ENCODE data around the gene PTPRM. TPM values are rescaled to one million over a fixed set of nuclear protein-coding genes. Genes with fewer than 3 reads are reported as not detected.

The PTPRM gene
- total RNA-seq, 1 experiment from 2014 or later, result 37.3 TPM

- no peak for DNase-seq (ENCODE audit: low spot score)
Measured at GRCh38 chr18:8231316-8231715, 664.2 kb downstream of the PTPRM start.

DNA sequence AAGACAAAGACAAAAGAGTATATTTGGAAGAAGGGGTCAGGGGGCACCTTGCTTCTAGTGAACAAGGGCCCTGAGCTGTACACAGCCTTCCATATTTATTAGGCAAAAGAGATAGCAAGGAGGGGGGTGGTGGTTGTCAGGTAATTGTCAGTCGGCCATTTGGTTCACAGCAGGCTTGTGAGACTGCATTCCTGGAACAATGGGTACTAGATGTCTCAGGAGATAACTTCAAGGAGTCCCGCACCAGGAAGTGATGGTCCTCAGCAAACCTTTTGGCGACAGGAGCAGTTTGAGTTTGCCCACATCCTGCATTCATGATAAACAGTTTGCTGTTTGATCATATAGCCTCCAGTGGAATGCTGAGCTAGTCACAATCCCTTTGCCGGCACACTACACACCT lies 665.7 kb downstream of the PTPRM start:
- DNase-seq (ENCODE audit: low spot score), result no peak

GRCh38 chr18:8235894-8236293 lies 668.8 kb downstream of the PTPRM start:
- DNase-seq (ENCODE audit: low spot score), result no peak

- no peak for DNase-seq (ENCODE audit: low spot score)
Measured at GRCh38 chr18:8238507-8238906, 671.4 kb downstream of the PTPRM start.

- no peak for DNase-seq (ENCODE audit: low spot score)
Measured at GRCh38 chr18:8241731-8242130, 674.6 kb downstream of the PTPRM start.

DNA sequence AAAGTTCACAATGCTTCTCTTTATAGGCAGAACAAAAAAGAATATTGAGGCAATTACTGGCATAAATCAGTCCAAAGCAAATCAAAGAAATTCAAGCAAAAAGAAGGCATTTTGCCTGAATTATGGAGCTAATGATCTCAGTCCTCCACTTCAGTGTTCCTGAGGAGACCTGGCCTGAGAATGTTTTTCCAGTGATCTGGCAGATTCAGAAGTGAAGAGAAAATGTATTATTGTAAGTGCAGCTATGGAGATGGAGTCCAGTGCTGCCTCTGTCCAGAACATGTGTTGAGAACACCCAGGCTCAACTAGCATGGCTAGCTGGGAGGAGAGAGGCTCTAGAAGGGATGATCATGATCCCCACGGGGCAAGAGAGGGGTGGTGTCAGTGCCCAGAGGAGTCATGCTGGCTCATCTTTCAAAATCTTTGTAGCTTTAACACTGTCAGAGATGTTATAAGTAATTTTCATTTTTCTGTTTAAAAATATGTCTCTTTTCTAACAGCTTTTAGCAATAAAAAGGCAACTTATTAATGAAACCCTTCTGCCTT lies 675.1 kb downstream of the PTPRM start:
- no peak for DNase-seq (ENCODE audit: low spot score)

DNA sequence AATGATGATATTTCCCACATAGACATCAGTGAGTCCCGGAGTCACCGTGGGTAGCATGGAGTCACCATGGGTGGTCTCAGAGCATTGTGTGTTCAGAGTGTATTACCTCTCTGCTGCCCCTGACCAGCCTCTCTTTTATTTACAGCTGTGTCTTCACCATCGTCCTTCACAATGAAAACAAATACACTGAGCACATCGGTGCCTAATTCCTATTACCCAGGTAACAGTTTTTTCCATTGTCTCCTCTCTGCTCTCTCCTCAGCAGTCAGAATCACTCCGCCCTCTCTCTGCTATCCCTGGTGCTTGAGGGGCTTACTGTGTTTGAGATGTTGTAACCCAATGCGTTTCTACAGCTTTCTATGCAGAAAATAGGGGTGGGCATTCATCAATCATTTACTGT lies 680.6 kb downstream of the PTPRM start:
- no peak for DNase-seq (ENCODE audit: low spot score)

DNA sequence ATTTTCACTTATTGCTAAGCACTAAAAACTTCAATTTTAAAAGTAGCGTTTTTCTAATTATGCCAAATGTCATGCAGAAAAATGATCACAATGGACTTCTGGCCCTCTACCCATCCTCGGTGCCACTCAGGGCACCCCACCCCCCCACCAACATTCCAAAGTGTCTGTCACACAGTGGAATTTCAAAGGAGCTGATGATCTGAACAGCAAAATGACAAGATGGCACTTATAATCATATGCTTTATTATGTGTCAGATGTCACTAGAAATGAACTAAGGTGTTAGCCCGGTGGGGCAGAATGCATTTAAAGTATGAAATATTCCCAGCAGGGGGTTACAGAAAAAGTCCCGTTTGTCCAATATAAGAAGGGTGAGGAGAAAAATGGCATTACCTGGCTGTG lies 681.5 kb downstream of the PTPRM start:
- no peak for DNase-seq (ENCODE audit: low spot score)

- DNase-seq (ENCODE audit: low spot score), result no peak
Measured at GRCh38 chr18:8249811-8250210, 682.7 kb downstream of the PTPRM start.

- no peak for DNase-seq (ENCODE audit: low spot score)
Measured at GRCh38 chr18:8252371-8252770, 685.3 kb downstream of the PTPRM start.

- DNase-seq (ENCODE audit: low spot score), result no peak
Measured at GRCh38 chr18:8253944-8254343, 686.8 kb downstream of the PTPRM start.

DNA sequence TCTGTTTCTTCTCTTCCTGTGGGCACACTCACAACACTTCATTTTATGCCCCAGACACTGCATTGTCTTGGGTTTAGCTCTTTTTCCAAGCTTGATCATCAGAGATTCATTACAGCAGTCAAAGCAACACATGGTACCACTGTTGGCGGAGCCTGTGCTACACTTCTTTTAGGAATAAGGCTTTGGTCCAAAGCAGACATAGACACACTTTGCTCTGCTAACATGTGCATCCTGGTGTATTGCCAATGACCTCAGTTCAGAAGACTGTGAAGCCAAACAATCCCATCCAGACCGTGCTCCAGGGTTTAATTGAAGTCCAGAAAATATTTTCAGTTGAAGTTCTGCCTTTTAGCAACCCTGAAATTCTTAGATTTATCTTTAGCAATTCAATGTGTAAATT lies 687.5 kb downstream of the PTPRM start:
- no peak for DNase-seq (ENCODE audit: low spot score)

- no peak for DNase-seq (ENCODE audit: low spot score)
Measured at GRCh38 chr18:8257851-8258434, 690.8 kb downstream of the PTPRM start.

- DNase-seq (ENCODE audit: low spot score), result peak; percentile 13
Measured at GRCh38 chr18:8260319-8260718, 693.2 kb downstream of the PTPRM start.

DNA sequence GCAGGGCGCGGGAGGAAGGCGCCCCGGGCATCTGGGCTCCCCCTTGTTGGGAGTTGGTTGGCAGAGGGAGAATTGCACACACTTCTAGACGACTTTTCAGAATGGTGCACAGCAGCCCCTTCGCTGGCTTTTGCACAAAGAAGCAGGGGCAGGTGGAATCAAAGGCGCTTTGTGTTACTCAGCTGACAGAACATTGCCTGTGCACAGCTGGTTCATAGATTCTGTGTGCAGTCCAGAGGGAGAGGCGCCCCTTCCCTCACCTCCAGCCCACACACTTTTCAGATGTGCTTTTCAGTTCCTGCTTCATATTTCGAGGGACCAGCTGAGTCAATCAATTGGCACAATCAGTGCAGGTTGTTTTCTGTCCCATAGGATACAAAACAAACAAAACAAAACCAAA lies 693.7 kb downstream of the PTPRM start:
- DNase-seq (ENCODE audit: low spot score), result no peak

DNA sequence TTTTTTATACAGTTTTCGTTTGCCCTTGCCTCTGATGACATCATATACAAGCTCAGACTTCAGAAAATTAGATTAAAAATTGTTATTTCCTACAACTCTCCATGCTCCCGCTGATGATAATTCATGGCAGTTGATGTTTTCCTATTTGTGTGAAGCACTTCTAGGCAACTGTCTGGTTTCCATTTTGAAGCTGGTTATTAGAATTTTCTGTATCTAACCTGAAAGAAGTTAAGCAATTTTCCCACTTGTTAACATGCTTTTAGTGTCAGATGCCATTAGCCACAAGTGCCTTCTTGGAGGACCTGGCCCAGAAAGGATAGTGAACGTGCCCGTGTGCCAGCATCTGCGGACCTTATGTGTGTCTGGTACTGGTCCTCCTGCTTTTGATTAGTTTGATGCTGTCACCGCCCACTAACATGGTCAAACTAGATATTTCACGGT lies 694.6 kb downstream of the PTPRM start:
- no peak for DNase-seq (ENCODE audit: low spot score)

DNA sequence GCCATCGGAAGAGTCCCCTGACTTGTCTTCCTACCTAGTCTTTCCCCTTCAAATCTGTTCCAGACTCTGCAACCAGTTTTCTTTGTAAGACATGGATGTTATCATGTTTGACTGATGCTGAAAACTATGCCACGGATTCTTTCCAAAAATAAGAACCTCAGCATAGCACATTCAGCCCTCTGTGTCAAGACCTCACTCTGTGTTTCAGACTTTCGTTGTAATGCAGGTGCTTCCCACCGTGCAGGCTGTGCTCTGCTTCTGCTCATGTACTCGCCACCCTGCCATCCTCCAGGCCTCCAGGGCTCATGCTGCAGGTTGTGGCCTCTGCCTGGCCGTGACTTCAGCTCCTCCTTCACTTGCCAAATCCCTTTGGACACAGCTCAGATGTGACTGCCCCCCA lies 695.1 kb downstream of the PTPRM start:
- DNase-seq (ENCODE audit: low spot score), result no peak

DNA sequence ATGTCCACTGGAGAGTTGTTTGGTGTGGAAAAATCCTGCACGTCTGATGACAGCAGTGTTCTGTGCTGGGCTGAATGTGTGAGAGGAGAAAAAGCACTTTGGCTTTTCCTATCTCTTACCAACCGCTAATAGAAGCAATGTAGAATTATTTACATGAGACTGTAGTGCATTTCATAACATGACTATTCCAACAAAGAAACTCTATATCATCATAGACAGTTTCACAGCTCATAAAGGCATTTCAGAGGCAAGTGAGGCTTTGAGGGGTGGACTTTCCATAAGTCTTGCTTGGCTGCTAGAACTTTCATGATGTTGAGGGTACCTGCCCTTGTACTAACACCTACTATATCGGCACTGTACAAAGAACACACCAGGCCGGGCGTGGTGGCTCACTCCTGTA lies 697.0 kb downstream of the PTPRM start:
- no peak for DNase-seq (ENCODE audit: low spot score)

DNA sequence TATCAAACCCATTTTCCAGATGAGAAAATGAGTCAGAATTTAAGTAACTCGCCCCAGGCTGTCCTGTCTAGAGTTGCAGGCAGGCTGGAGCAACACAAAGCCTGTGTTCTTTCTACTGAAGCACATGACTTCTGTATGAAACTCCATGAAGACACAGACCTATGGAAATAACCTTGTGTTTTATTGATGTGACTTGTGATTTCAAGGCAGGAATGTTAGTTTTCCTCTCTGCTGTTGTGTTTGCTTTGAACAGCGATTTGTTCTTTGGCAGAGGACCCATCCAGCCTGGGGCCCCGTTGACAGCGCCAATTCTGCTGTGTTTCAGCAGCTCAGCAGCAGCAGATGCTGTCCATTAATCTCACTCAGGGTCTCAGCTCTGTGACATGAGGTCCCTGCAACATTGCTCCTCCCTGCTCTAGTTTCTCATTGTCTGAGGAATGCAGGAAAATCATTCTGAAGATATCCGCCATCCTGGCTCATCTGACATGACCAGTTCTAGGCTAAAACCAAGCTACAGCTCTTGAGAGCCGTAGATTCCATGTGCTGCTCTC lies 697.8 kb downstream of the PTPRM start:
- no peak for DNase-seq (ENCODE audit: low spot score)

DNA sequence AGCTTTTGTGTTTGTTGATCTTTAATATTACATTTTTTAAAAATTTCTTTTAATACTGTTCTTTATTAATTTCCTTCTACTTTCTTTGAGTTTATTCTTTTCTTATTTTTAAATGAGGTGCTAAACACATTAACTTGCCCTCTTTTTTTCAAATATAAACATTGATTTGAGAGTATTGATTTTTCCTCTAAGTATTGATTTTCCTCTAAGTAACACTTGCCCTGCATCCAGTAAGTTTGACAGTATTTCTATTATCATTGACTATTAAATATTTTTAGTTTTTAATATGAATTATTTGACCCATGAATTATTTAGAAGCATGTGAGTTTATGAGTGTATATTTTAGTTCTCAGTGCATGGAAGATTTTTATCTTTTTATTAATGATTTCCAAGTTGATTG lies 705.1 kb downstream of the PTPRM start:
- DNase-seq (ENCODE audit: low spot score), result no peak

GRCh38 chr18:8274370-8274769 lies 707.3 kb downstream of the PTPRM start:
- no peak for DNase-seq (ENCODE audit: low spot score)

GRCh38 chr18:8276406-8276805 lies 709.3 kb downstream of the PTPRM start:
- no peak for DNase-seq (ENCODE audit: low spot score)

DNA sequence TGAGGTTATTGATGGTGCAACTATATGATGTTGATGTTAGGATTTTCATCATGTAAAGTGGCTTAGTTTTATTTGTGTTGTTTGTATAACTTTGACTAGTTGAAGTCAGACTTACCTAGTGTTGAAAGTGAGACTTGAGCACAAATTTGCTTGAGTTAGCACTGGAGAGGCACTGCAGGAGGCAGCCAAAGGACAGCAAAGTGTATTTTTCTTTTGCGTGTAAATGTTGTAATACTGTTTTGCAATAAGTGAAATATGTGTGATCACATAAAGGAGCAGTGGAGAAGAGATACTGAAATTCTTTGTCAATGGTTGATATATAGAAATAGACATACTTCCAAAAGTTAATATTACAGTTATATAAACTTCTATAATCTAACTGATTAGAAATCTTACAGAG lies 710.2 kb downstream of the PTPRM start:
- no peak for DNase-seq (ENCODE audit: low spot score)

DNA sequence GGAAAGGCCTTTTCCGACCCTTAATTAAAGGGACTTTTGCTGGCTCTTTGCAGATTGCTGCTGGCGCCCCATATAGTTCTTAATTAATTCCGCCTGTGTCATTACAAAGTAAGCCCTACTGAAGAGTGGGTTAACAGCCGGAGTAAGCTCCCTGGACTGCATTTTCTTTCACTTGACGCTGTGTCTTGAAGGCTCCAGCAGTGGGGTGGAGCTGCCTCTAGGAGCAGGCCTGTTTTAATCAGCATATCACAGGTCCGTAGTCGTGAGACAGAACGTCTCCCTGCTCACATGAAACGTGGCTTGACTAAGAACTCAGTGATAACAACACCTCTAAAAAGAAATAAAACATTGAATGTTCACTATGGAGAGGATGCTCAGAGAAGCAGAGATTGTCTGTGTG lies 712.2 kb downstream of the PTPRM start:
- no peak for DNase-seq (ENCODE audit: low spot score)

All from H4 (cell line).